GM12875 (cell line): Measurements from ENCODE around the gene ERCC8.
A peak's percentile ranks its signal among the peaks of the same experiment; 100 is the strongest.

ENCODE experiments used
- H3K4me3 ChIP-seq: one replicate; pipeline ENCODE4 v1.5.1; 2011; ENCODE audit warnings: low read depth, low read length, control low read depth
- TF ChIP-seq, protein P1 (sequence below): IDR thresholded peaks from 2 replicates; pipeline ENCODE4 v1.5.1; 2011; ENCODE audit warnings: low read depth, mild to moderate bottlenecking, control low read depth, inconsistent platforms, low read length, moderate library complexity, borderline replicate concordance; ENCODE audit not compliant: insufficient read depth

ERCC8 gene

DNA sequence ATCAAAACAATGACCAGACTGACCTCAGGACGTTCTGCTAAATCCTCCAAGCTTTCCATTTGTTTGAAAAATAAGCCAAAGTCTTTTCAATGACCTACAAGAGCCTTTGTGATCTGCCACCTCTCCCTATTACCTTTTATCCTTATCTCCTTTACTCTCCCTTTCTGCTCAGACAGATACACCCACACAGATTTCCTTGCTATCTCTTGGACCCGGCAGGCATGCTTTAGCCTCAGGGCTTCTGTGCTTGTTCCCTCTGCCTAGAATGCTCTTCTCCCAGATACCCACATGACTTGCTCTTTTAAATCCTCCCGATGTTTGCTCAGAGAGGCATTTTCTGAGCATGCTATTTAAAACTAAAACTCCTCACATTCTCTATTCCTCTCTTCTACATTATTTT, 91.9 kb downstream of the ERCC8 start:
- TF ChIP-seq, protein P1, sequence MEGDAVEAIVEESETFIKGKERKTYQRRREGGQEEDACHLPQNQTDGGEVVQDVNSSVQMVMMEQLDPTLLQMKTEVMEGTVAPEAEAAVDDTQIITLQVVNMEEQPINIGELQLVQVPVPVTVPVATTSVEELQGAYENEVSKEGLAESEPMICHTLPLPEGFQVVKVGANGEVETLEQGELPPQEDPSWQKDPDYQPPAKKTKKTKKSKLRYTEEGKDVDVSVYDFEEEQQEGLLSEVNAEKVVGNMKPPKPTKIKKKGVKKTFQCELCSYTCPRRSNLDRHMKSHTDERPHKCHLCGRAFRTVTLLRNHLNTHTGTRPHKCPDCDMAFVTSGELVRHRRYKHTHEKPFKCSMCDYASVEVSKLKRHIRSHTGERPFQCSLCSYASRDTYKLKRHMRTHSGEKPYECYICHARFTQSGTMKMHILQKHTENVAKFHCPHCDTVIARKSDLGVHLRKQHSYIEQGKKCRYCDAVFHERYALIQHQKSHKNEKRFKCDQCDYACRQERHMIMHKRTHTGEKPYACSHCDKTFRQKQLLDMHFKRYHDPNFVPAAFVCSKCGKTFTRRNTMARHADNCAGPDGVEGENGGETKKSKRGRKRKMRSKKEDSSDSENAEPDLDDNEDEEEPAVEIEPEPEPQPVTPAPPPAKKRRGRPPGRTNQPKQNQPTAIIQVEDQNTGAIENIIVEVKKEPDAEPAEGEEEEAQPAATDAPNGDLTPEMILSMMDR = no peak
- no peak overlapping the region for H3K4me3 ChIP-seq

DNA sequence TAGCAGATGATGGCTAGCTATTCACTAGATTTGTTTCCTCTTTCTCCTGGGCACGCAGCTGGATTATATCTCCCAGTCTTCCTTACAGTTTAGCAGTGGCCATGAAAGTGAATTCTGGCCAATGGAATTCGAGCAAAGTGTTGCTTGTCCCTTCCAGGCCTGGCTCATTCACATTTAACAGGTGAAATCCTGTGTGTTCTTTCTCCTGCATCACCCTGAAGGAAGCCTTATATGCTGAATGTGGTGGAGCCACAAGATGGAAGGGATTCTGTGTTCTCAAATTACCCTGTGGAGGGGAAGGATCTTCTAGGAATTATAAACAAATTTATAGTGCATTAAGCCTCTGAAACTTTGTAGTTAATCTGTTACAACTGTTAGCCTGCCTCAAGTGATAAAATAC, 92.6 kb downstream of the ERCC8 start:
- no peak overlapping the region for H3K4me3 ChIP-seq
- TF ChIP-seq, protein P1 = no peak

DNA sequence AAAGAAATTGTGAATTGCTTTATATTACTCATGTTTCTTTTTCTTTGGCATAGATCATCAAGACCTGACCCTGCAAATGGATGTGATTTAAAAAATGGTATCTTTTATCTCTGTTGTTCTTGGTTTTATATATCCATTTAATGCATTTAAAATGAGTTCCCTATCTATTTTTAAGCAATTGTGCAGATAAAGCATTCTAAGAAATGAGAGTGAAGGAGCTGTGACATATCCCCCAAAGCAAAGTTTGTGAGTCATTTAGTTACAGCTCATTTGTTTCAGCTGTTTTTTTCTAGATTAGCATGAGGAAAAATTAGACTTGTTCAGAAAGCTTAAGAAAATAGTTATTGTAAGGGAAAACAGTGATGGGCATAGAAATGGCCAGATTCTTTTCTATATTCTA, 93.2 kb downstream of the ERCC8 start:
- no peak overlapping the region for H3K4me3 ChIP-seq
- TF ChIP-seq, protein P1 = no peak

DNA sequence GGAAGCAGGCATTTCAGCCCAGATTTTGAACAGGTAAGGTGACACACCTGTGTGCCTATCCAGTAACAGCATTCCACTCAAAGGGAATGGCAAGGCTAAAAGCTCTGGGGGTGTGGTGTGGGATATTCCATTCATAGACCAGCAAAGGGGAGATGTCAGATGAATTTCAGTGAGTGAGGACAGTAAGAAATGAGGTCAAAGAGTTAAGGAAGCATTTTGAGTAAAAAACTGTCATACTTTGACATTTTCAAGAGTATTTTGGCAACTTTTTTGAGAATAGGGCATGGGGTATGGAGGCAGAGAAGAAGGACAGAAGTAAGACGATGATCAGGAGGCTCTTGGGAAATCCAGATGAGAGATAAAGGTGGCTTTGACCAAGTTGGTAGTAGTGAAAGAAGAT, 98.6 kb downstream of the ERCC8 start:
- no peak overlapping the region for H3K4me3 ChIP-seq
- TF ChIP-seq, protein P1 = no peak

DNA sequence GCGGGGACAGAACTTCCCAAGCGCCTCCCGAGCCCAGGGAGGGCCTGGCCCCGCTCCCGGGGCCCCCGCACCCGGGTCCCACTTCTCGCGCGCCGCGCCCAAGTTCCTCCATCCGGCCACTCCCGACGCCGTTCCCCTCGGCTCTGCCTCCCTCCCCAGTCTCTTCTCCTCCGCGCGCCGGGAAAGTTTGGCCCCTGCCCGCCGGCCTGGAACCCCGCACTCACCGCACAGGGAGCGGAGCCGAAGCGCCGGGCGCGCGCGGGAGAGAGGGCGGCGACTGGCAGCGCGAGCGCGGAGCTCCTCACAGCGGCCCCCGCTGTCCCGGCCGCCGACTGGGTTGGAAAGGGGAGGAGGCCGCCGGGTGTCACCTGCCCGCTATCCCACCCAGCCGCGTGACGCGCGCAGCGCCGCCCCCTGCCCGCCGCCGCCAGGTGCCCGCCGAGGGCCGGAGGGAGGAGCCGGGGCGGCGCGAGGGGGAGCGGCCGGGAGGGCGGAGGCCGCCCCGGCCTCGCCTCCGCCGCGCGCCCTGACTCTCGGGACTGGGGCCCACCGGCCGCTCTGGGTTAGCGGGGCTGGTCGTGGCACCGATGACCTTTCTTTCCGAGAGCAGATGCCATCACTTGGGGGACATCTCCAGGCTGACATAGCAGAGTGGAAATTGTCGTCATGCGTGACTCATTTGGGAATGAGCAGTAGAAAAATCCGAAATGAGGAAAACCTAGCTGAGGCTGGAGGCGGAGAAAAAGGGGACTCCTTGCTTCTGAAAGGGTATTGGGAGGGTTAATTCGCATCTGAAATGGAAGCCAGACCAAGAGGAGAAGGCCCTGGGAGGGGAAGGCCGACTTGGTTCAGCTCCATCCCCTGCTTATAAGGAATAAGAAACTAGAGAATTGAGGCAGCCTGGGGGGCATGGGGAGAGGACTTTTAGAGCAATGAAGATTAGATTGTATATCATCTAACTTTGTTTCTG, 100.6 kb downstream of the ERCC8 start, which contains the start of gene ELOVL7:
TSS of gene ELOVL7 (minus strand) at position 334 of the 970 bp plus-strand sequence. CDS start 56,872 bp downstream, outside the sequence.
- TF ChIP-seq, protein P1 = peak; percentile 59
- peak within 1 kb of the TSS; percentile 86 for H3K4me3 ChIP-seq

DNA sequence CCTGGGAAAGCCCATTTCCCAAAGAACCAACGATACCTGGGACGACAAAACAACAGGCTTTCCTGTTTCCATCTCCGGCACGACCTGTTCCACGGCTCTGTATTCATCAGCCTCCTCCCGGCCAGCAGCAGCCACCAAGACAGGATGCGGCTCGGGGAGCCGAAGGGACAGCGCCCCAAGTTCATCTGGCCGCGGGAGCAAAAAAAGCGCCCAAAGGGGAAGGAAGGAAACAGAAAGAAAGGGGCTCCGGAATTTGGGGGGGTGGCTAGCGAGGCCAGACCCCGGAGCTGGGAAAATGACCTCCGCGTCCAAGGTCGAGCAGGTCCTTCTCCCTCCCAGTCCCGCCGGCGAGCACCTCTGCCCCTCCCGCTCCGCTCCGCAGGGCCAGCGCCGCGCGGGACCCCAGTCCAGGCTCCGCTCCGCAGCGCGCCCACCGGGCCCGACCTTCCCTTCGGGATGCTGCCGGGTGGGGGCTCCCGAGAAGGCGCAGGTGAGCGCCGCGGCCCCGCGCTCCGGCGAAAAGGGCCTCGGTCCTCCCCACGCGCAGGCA, 101.4 kb downstream of the ERCC8 start:
- peak overlapping the region; percentile 86 for H3K4me3 ChIP-seq
- TF ChIP-seq, protein P1 = no peak
